Glomerular endothelial cell (primary cell): ENCODE results near the gene FAM43A. TPM values are rescaled to one million over a fixed set of nuclear protein-coding genes. Genes with fewer than 3 reads are reported as not detected.

Experiments
- total RNA-seq: library from RNA; depleted of rRNA; stranded (reverse); fragments of >200 nt; gene quantifications from 2 replicates; pipeline ENCODE4 v1.2.3, GENCODE V29; 2015

The FAM43A gene
- total RNA-seq, 1 donor from 2014 or later = 617 TPM

Other genes starting within 250 kb of the FAM43A start
- gene ATP13A3, start 198.9 kb upstream of the FAM43A start, total RNA-seq = 75.0 and 98.2 TPM in 2 replicates
- 48.8 and 76.5 TPM in 2 replicates for gene TMEM44, start 52.5 kb upstream of the FAM43A start, total RNA-seq
- gene LSG1, start 13.7 kb upstream of the FAM43A start, total RNA-seq = 25.8 and 28.2 TPM in 2 replicates